Muscle of leg (tissue), 11 donors: ENCODE measurements around the gene TEX35. TPM values are rescaled to one million over a fixed set of nuclear protein-coding genes. Genes with fewer than 3 reads are reported as not detected.

Experiments
- DNase-seq: peaks from one replicate; pipeline ENCODE4 v3.0.0; 2013
- H3K27ac ChIP-seq: one replicate; pipeline ENCODE4 v1.5.1; 2013; ENCODE audit warnings: mild to moderate bottlenecking, low read length, control low read depth
- H3K27me3 ChIP-seq: one replicate; pipeline ENCODE4 v1.6.1; 2013; ENCODE audit warnings: low read length; ENCODE audit not compliant: control insufficient read depth, insufficient read depth
- H3K36me3 ChIP-seq: one replicate; pipeline ENCODE4 v1.6.1; 2013; ENCODE audit warnings: low read length; ENCODE audit not compliant: control insufficient read depth, insufficient read depth
- H3K4me1 ChIP-seq: one replicate; pipeline ENCODE4 v1.6.1; 2013; ENCODE audit warnings: low read length; ENCODE audit not compliant: control insufficient read depth, insufficient read depth
- H3K4me3 ChIP-seq: one replicate; pipeline ENCODE4 v1.5.1; 2013; ENCODE audit warnings: low read length, control low read depth
- H3K9me3 ChIP-seq: replicated peaks from 2 replicates; pipeline ENCODE4 v1.6.1; 2013; ENCODE audit warnings: low read depth, low read length; ENCODE audit not compliant: control insufficient read depth
- WGBS: methylation state at CpG from one replicate; pipeline ENCODE4 v1.1.5; 2013; ENCODE audit warnings: missing lambda C conversion rate; ENCODE audit not compliant: insufficient coverage; 5-methylcytosine and 5-hydroxymethylcytosine counted together
- polyA plus RNA-seq, 8 donors: library from polyadenylated mRNA; unstranded; fragments of 120-200 nt; gene quantifications; one replicate each; pipeline versions ENCODE4 v1.2.1 to v1.2.3, GENCODE V29; 2013; ENCODE audit warnings: inconsistent platforms in 1 of 8, low replicate concordance in 1 of 8; ENCODE audit not compliant: insufficient read length in 8 of 8, insufficient read depth in 1 of 8
- total RNA-seq: library from RNA; stranded (reverse); fragments of 120-200 nt; gene quantifications from one replicate; pipeline ENCODE4 v1.2.4, GENCODE V29; 2013

Gene TEX35
- total and polyA plus RNA-seq, 9 donors: 0.13 to 0.18 TPM; not detected in 7

DNA sequence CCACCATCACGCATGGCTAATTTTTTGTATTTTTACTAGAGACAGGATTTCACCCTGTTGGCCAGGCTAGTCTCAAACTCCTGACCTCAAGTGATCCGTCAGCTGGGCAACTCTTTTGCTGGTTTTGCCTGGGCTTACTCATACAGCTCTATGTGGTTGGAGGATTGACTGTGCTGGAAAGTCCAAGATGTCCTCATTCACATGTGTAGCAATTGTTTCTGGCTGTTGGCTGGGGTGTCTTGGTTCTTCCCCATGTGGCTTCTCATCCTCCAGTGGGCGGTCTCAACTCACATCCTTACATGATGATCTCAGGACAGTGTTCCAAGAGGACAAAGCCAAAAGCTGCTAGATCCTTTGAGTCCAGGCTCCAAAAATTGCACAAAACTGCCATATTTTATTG is 53.3 kb downstream of the TEX35 start:
- H3K9me3 ChIP-seq: peaks cover 4% of the 10 kb centered on the region
- 100% methylated on average over 1 of the region's 3 CpGs for WGBS
- no peaks in the 10 kb centered on the region for H3K36me3 ChIP-seq
- DNase-seq: no peak
- H3K27ac ChIP-seq: no peak overlapping the region
- no peaks in the 10 kb centered on the region for H3K27me3 ChIP-seq
- no peak overlapping the region for H3K4me3 ChIP-seq
- H3K4me1 ChIP-seq: peaks cover 8% of the 10 kb centered on the region

DNA sequence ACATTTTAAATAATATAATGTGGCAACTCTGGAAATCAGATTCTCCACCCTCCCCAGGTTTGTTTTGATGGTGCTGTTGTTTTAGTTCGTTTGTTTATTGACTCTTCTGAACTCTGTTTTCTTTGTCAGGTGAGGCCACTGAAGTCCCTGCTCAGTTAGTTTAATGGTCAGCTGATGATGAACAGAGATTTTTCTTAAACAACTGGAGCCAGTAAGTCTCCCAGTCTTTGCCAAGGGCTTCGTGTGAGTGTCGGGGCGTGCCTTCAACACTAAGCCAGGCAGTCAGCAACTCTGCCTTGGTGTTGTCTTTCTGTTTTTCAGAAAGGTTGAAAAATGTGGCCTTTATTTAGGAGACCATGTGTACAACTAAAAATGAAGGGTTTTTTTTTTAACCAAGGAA is 58.9 kb downstream of the TEX35 start:
- DNase-seq: no peak
- H3K4me3 ChIP-seq: no peak overlapping the region
- WGBS: 20% methylated on average over 1 of the region's 4 CpGs
- H3K27me3 ChIP-seq: no peaks in the 10 kb centered on the region
- H3K4me1 ChIP-seq: peaks cover 7% of the 10 kb centered on the region
- no peaks in the 10 kb centered on the region for H3K9me3 ChIP-seq
- H3K36me3 ChIP-seq: no peaks in the 10 kb centered on the region
- no peak overlapping the region for H3K27ac ChIP-seq

Other genes starting within 250 kb of the TEX35 start
- 0.04 TPM for gene CLEC20A, start 16.1 kb upstream of the TEX35 start, total RNA-seq
- gene CLEC20A, start 16.1 kb upstream of the TEX35 start, polyA plus RNA-seq: under 1 TPM in 1 of 8 donors, not detected in 7; 0.16 TPM
- 35.2 TPM for gene RALGPS2, start 212.1 kb downstream of the TEX35 start, total RNA-seq
- gene RALGPS2, start 212.1 kb downstream of the TEX35 start, polyA plus RNA-seq: 10 to 100 TPM; 23.1 to 40.1 (median 33.1) TPM